Measurements from ENCODE around the gene SORL1-AS1.

Gene SORL1-AS1

DNA sequence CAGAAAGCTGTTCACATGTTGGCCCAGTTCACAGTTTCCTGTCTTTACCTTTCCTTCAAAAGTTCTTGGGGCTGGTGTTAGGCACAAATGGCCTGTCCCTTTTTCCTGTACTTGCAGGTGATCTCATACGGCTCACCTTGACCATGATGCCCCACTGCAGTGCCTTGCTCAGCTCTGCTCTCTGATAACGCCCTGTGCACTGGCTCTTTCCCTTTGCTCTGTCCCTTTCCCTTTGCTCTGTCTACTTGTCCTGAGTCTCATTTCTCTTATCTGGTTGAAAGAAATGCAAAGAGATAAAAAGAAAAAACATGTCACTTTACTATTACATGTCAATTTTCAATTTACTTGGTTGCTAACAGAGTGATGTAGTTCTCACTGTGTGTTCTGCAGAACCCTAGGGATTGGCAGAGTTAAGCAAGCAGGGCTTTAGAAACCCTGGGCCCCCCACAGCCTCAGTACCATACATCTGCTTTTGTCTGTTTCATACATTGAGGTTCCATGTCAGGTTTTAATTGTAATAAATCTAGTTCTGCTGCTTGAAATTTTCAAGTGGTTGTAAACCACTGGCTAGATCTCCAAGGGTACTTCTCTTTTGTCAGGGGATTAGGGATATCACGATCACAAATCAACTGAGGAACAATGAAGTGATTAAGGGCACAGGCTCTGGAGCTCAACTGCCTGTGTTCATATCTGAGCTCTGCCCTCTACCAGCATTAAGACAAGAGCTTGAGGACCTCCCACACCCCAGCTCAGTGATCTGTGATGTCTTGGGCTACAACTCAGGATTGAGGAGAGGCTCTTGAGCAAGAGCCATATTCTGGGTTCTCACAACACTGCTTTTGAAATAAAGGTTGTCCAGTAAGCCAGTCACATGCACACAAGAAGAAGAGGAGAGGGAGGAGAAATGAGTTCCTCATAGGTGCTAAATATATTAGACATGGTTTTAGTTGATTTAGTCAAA, 16.9 kb downstream of the SORL1-AS1 start:
- Histone ChIP-seq H3K9me3 (ENCODE audit: low read depth) (no peaks in the 10 kb centered on the region), H3F3A (ENCODE audit: low read depth) (peaks cover 13% of the 10 kb centered on the region), H3K4me2 (peak overlapping the region; percentile 51), H3K4me1 (peaks cover 15% of the 10 kb centered on the region), H3K4me3 (no peak overlapping the region), H3K79me2 (ENCODE audit: low read depth) (no peaks in the 10 kb centered on the region), H4K20me1 (ENCODE audit: low read depth) (no peaks in the 10 kb centered on the region), H3K36me3 (no peaks in the 10 kb centered on the region), H3K27me3 (no peaks in the 10 kb centered on the region), H3K9ac (no peak overlapping the region), H3K27ac (no peak overlapping the region), H2AFZ (replicated peaks) (no peak overlapping the region)
- Mint-ChIP-seq H3K4me1 (peaks cover 10% of the 10 kb centered on the region), H3K4me3 (no peak overlapping the region), H3K36me3 (no peaks in the 10 kb centered on the region), H3K27ac (no peak overlapping the region), H3K9me3 (no peaks in the 10 kb centered on the region), H3K27me3 (ENCODE audit: insufficient read depth, low read depth) (peaks cover 2% of the 10 kb centered on the region)
- no peak for TF ChIP-seq EZH2 (IDR thresholded peaks at IDR 0.05)
- TF ChIP-seq EZH2phosphoT487 (IDR thresholded peaks at IDR 0.05): peak; percentile 74
- no peak for TF ChIP-seq CTCF (IDR thresholded peaks at IDR 0.05)
- DNase-seq (ENCODE audit: low spot score): peak; percentile 70

- Histone ChIP-seq H3K4me2 (peak overlapping the region; percentile 51), H2AFZ (replicated peaks) (no peak overlapping the region), H3K36me3 (no peaks in the 10 kb centered on the region), H3K79me2 (ENCODE audit: low read depth) (no peaks in the 10 kb centered on the region), H3K27ac (no peak overlapping the region), H3K9ac (no peak overlapping the region), H3F3A (ENCODE audit: low read depth) (peaks cover 11% of the 10 kb centered on the region), H3K4me3 (no peak overlapping the region), H3K9me3 (ENCODE audit: low read depth) (no peaks in the 10 kb centered on the region), H3K27me3 (no peaks in the 10 kb centered on the region), H4K20me1 (ENCODE audit: low read depth) (no peaks in the 10 kb centered on the region), H3K4me1 (peaks cover 15% of the 10 kb centered on the region)
- Mint-ChIP-seq H3K9me3 (no peaks in the 10 kb centered on the region), H3K4me3 (no peak overlapping the region), H3K4me1 (peaks cover 10% of the 10 kb centered on the region), H3K27me3 (ENCODE audit: insufficient read depth, low read depth) (peaks cover 2% of the 10 kb centered on the region), H3K27ac (no peak overlapping the region), H3K36me3 (no peaks in the 10 kb centered on the region)
- DNase-seq (ENCODE audit: low spot score): no peak
- TF ChIP-seq EZH2phosphoT487 (IDR thresholded peaks at IDR 0.05) (no peak), EZH2 (IDR thresholded peaks at IDR 0.05) (no peak), CTCF (IDR thresholded peaks at IDR 0.05) (no peak)
Observed at GRCh38 chr11:121435132-121435531, 17.6 kb downstream of the SORL1-AS1 start.

GRCh38 chr11:121431820-121432526, 20.8 kb downstream of the SORL1-AS1 start:
- Mint-ChIP-seq H3K36me3 (no peaks in the 10 kb centered on the region), H3K27ac (no peak overlapping the region), H3K27me3 (ENCODE audit: insufficient read depth, low read depth) (peaks cover 2% of the 10 kb centered on the region), H3K4me1 (peaks cover 11% of the 10 kb centered on the region), H3K9me3 (no peaks in the 10 kb centered on the region), H3K4me3 (no peak overlapping the region)
- no peak for DNase-seq (ENCODE audit: low spot score)
- no peak overlapping the region for H2AFZ ChIP-seq (replicated peaks)
- no peak overlapping the region for H3K27ac ChIP-seq
- H3K36me3 ChIP-seq: no peaks in the 10 kb centered on the region
- H3K27me3 ChIP-seq: peaks cover 10% of the 10 kb centered on the region
- H3K4me1 ChIP-seq: peaks cover 24% of the 10 kb centered on the region
- no peaks in the 10 kb centered on the region for H4K20me1 ChIP-seq (ENCODE audit: low read depth)
- H3K9ac ChIP-seq: no peak overlapping the region
- peaks cover 11% of the 10 kb centered on the region for H3F3A ChIP-seq (ENCODE audit: low read depth)
- H3K4me2 ChIP-seq: no peak overlapping the region
- H3K4me3 ChIP-seq: no peak overlapping the region
- TF ChIP-seq EZH2 (IDR thresholded peaks at IDR 0.05) (no peak), EZH2phosphoT487 (IDR thresholded peaks at IDR 0.05) (no peak), CTCF (IDR thresholded peaks at IDR 0.05) (no peak)
- H3K9me3 ChIP-seq (ENCODE audit: low read depth): no peaks in the 10 kb centered on the region
- H3K79me2 ChIP-seq (ENCODE audit: low read depth): no peaks in the 10 kb centered on the region
